ENCODE data around the gene RGS8.

RGS8 gene, protein sequence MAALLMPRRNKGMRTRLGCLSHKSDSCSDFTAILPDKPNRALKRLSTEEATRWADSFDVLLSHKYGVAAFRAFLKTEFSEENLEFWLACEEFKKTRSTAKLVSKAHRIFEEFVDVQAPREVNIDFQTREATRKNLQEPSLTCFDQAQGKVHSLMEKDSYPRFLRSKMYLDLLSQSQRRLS

DNA sequence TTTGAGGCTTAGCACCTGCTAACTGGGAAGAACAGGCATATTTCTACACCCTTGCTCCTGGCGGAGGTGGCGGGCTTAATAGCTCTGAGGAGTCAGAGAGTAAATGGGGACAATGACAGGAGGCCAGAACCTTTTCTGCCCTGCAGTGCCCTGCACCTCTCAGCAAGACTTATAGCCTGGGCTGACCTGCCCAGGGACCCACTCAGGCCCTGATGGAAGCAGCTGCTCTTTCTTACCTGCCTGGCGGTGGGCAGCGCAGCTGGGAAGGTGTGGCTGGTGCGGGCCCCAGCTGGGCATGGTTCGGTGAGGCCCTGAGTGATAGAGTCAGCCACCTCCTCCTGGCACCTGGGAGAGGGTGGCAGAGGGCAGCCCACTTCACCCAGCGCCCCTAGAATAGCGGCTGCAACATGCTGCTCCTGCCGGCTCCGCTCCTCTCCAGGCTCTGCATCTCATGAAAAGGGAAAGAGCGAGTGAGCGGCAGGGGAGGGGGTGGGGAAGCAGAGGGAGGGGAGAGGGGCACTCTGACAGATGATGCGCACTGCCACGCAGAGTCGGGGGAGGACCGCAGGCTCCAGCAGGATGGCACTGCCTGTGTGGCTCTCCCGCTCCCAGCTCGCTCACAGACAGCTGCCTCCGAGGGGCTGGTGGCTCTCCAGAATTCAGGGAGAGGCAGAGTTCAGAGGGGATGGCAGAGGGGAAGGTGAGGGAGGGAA is at the start of gene RGS8:
Gene RGS8 (minus strand): TSS at position 472 of the 713 bp plus-strand sequence. CDS start 14,938 bp downstream, outside the sequence.
- Histone ChIP-seq H3K27me3 (ENCODE audit: control insufficient read depth, insufficient read depth, low read length) (no peaks in the 10 kb centered on the region), H3K4me3 (ENCODE audit: low read length) (no peak within 1 kb of the TSS), H3K4me1 (ENCODE audit: control insufficient read depth, insufficient read depth, low read length) (peaks cover 78% of the 10 kb centered on the region), H3K9ac (ENCODE audit: low read length) (no peak within 1 kb of the TSS), H3K36me3 (ENCODE audit: control insufficient read depth, insufficient read depth, low read length) (no peaks in the 10 kb centered on the region), H3K9me3 (ENCODE audit: control insufficient read depth, low read length) (no peaks in the 10 kb centered on the region)

DNA sequence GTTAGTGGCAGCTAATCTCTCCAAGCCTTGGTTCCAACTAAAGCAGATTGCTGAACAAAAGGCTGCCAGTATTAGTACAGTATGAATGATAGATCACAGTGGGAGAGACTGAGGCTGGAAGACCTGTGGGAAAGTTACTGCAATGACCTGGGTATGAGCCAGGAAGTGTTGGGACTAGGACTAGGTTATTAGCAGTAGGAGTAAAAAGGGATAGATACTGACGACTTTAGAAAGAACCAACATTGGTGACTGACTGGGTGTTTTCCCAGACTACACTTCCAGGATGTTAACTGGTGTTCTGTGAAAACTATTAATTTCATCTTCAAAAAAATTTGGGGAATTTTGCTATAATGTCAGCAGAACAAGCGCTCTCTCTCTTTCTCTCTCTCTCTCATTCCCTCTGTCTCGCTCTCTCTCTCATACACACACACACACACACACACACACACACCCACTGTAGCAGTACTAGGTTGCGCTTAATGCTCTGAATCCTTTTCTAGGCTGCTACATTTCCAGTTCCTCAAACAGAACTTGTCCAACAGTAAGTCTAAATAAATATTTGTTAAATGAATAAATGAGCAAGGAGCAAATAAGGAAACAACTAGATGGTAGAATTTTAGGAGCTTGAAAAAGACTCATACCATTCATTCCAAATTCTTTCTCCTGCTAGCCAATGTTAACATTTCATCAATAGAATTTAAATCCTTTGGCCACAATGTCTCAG is 47.6 kb upstream of the RGS8 start:
- no peaks in the 10 kb centered on the region for H3K9me3 ChIP-seq (ENCODE audit: control insufficient read depth, low read length)
- no peaks in the 10 kb centered on the region for H3K27me3 ChIP-seq (ENCODE audit: control insufficient read depth, insufficient read depth, low read length)
- no peak overlapping the region for H3K4me3 ChIP-seq (ENCODE audit: low read length)
- peaks cover 8% of the 10 kb centered on the region for H3K4me1 ChIP-seq (ENCODE audit: control insufficient read depth, insufficient read depth, low read length)
- no peak overlapping the region for H3K9ac ChIP-seq (ENCODE audit: low read length)
- H3K36me3 ChIP-seq (ENCODE audit: control insufficient read depth, insufficient read depth, low read length) = no peaks in the 10 kb centered on the region

DNA sequence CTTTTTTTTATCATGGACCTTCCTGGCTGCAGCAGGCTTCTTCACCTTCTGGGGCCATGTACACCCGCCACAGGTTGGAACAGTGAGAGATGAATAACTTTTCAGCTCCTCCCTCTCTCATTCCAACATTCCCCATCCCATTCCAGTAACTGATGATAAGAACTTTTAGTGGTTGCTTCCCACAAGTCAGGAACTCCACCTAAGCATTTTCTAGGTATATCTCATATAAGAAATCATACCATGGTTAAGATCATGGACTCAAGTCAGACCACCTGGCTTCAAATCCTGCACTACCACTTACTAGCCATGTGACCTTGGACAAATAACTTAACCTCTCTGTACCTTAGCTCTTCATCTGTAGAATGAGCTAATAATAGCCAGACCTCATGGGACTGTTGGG is 42.5 kb upstream of the RGS8 start:
- Histone ChIP-seq H3K4me3 (ENCODE audit: low read length) (no peak overlapping the region), H3K9ac (ENCODE audit: low read length) (no peak overlapping the region), H3K27me3 (ENCODE audit: control insufficient read depth, insufficient read depth, low read length) (no peaks in the 10 kb centered on the region), H3K36me3 (ENCODE audit: control insufficient read depth, insufficient read depth, low read length) (no peaks in the 10 kb centered on the region), H3K9me3 (ENCODE audit: control insufficient read depth, low read length) (no peaks in the 10 kb centered on the region), H3K4me1 (ENCODE audit: control insufficient read depth, insufficient read depth, low read length) (peaks cover 7% of the 10 kb centered on the region)

DNA sequence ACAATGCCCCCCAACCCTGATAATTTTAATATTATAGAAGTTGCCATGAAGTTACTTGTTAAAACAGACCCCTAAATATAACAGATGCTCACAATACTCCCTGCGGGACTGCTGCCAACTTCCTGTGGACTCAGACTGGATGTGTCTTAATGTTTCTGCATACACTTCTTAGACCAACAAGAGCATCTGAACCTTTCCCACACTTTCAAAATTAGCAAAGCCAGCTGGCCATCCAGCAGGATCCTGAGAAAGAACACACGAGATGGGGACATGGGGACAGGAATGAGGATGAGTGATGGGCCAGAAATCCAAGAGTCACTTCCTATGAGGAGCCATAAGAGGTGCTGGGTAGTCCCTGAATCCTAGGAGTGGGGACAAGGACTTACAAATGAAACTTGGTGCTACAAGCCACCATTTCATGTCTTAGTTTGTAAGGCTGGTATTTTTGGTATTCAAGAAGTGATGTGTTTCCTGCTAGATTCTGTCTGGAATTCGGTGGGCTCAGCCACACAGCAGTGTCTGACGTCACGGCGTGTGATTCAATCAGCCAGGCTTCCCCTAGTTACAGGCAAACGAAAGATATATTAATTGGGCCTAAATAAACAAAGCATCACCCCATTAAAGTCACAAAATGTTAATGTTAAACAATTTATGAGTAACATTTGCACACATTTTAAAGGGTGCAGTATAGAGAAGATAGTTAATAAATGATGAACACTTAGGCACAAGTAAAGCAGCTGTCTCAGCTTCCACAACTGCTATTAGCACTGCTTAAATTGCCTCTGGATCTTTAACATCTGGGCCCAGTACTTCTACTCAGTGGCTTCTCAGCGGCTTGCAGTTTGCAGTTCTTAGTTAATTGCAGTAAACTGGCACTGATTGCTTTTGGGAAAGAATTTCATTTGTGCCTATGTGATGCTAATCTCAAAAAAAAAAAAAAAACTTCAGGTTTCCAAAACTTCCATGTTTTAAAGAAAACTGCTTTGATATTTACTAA is 41.2 kb upstream of the RGS8 start:
- H3K4me3 ChIP-seq (ENCODE audit: low read length) = no peak overlapping the region
- no peaks in the 10 kb centered on the region for H3K27me3 ChIP-seq (ENCODE audit: control insufficient read depth, insufficient read depth, low read length)
- H3K9me3 ChIP-seq (ENCODE audit: control insufficient read depth, low read length) = no peaks in the 10 kb centered on the region
- H3K4me1 ChIP-seq (ENCODE audit: control insufficient read depth, insufficient read depth, low read length) = no peaks in the 10 kb centered on the region
- H3K36me3 ChIP-seq (ENCODE audit: control insufficient read depth, insufficient read depth, low read length) = no peaks in the 10 kb centered on the region
- H3K9ac ChIP-seq (ENCODE audit: low read length) = no peak overlapping the region

DNA sequence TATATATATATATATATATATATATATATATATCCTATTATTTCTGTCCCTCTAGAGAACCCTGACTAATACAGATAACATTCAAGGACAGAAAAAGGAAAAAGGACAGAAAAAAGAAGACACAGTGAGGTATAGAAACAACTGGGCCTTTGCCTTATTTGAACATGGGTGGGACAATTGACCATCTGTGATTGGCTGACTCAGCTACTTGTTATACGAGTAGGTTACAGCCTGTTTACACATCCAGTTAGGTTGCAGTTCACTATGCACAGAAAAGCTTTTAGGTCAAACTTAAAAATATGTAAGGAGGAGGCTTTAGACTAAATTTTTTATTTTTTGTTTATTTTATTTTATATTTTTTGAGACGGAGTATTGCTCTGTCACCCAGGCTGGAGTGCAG is 39.8 kb upstream of the RGS8 start:
- Histone ChIP-seq H3K4me3 (ENCODE audit: low read length) (no peak overlapping the region), H3K27me3 (ENCODE audit: control insufficient read depth, insufficient read depth, low read length) (no peaks in the 10 kb centered on the region), H3K9me3 (ENCODE audit: control insufficient read depth, low read length) (no peaks in the 10 kb centered on the region), H3K4me1 (ENCODE audit: control insufficient read depth, insufficient read depth, low read length) (no peaks in the 10 kb centered on the region), H3K36me3 (ENCODE audit: control insufficient read depth, insufficient read depth, low read length) (no peaks in the 10 kb centered on the region), H3K9ac (ENCODE audit: low read length) (no peak overlapping the region)

DNA sequence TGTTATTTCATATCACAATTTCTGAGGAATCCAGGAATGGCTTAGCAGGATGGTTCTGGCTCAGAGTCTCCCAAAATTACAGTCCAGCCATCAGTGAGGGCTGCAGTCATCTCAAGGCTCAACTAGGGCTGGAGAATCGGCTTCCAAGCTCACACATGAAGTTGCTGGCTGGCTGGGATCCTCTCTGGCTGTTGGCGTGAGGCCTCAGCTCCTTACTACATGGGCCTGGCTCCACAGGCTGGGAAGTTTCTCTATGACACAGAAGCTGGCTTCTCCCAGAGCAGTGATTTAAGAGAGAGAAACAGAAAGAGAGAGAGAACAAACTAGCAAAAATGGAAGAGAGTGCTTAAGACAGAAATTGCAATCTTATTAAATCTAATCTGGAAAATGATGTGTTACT is 38.8 kb upstream of the RGS8 start:
- Histone ChIP-seq H3K9me3 (ENCODE audit: control insufficient read depth, low read length) (no peaks in the 10 kb centered on the region), H3K27me3 (ENCODE audit: control insufficient read depth, insufficient read depth, low read length) (no peaks in the 10 kb centered on the region), H3K4me3 (ENCODE audit: low read length) (no peak overlapping the region), H3K36me3 (ENCODE audit: control insufficient read depth, insufficient read depth, low read length) (no peaks in the 10 kb centered on the region), H3K9ac (ENCODE audit: low read length) (no peak overlapping the region), H3K4me1 (ENCODE audit: control insufficient read depth, insufficient read depth, low read length) (no peaks in the 10 kb centered on the region)

DNA sequence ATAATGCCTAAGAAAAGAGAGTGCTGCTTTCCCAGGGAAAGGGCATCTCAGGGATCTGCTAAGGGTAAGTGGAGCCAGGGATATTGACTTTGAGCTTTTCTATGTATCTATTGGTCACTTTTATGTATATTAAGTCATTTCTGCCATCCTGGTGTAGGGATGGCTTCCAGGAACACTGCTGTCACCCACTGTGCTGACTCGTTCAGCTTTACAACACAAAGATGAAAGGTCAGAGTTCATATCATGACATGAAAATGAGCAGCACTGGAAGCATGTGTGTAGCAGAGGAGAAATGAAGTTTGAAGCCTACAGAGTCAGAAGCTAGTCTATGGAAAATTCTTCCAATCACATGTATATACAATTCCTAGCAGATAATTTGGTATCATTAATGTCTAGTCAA is 37.1 kb upstream of the RGS8 start:
- no peaks in the 10 kb centered on the region for H3K36me3 ChIP-seq (ENCODE audit: control insufficient read depth, insufficient read depth, low read length)
- H3K27me3 ChIP-seq (ENCODE audit: control insufficient read depth, insufficient read depth, low read length) = no peaks in the 10 kb centered on the region
- H3K9me3 ChIP-seq (ENCODE audit: control insufficient read depth, low read length) = no peaks in the 10 kb centered on the region
- H3K4me1 ChIP-seq (ENCODE audit: control insufficient read depth, insufficient read depth, low read length) = no peaks in the 10 kb centered on the region
- no peak overlapping the region for H3K9ac ChIP-seq (ENCODE audit: low read length)
- H3K4me3 ChIP-seq (ENCODE audit: low read length) = no peak overlapping the region

DNA sequence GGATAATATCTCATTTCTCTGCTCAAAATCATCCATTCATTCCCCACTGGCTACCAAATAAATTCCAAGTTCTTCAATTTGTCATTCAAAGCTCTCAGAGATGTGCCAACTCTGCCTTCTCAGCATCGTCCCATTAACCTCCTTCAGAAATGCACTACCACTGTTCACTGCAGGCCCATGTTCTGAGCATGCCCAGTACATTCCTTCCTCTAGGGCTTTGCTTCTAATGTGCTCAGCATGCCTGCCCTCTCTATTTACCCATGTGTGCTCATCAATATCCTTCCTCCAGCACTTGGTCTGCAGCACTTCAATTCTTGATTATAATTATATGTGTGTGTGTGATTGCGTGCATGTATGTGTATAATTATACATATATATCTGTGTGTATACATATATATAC is 36.1 kb upstream of the RGS8 start:
- H3K27me3 ChIP-seq (ENCODE audit: control insufficient read depth, insufficient read depth, low read length) = no peaks in the 10 kb centered on the region

DNA sequence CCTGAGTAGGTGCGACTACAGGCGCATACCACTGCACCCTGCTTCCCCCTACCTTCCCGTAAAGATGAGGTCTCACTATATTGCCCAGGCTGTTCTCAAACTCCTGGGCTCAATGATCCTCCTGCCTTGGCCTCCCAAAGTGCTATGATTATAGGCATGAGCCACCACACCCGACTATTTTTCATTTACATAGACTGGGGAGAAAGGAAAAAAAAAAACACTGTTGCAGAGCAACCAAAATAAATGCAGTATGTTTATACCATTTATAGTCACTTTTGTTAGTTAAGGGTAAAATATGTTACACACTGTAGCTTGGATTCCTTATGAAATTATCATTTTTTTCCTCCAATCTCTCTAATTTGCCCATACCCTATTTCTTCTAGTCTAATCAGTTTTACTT is 35.2 kb upstream of the RGS8 start:
- H3K9ac ChIP-seq (ENCODE audit: low read length) = no peak overlapping the region
- H3K36me3 ChIP-seq (ENCODE audit: control insufficient read depth, insufficient read depth, low read length) = no peaks in the 10 kb centered on the region
- no peak overlapping the region for H3K4me3 ChIP-seq (ENCODE audit: low read length)
- no peaks in the 10 kb centered on the region for H3K27me3 ChIP-seq (ENCODE audit: control insufficient read depth, insufficient read depth, low read length)
- H3K9me3 ChIP-seq (ENCODE audit: control insufficient read depth, low read length) = no peaks in the 10 kb centered on the region
- H3K4me1 ChIP-seq (ENCODE audit: control insufficient read depth, insufficient read depth, low read length) = no peaks in the 10 kb centered on the region

More for the DNA sequence above, 36.1 kb upstream of the RGS8 start:
- H3K9me3 ChIP-seq (ENCODE audit: control insufficient read depth, low read length) = no peaks in the 10 kb centered on the region
- H3K9ac ChIP-seq (ENCODE audit: low read length) = no peak overlapping the region
- no peak overlapping the region for H3K4me3 ChIP-seq (ENCODE audit: low read length)
- H3K4me1 ChIP-seq (ENCODE audit: control insufficient read depth, insufficient read depth, low read length) = no peaks in the 10 kb centered on the region
- no peaks in the 10 kb centered on the region for H3K36me3 ChIP-seq (ENCODE audit: control insufficient read depth, insufficient read depth, low read length)

DNA sequence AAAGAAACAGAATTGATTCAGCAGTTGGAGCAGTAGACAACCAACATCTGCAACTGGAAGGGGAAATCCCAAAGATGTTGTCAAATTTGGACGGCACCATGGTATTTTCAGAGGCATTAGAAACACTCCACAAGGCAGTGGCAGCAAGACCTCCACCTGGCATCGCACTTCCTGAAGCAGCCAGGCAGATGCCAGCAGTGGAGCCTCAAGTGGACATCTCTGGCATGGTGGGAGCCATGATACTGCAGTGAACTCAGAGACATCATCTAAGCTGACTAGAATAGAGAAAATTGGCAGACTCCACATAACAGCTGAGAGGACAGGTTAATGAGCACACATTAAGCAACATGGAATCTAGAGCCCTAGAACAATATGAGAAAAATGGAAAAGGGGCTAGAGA is 33.9 kb upstream of the RGS8 start:
- no peaks in the 10 kb centered on the region for H3K4me1 ChIP-seq (ENCODE audit: control insufficient read depth, insufficient read depth, low read length)
- H3K4me3 ChIP-seq (ENCODE audit: low read length) = no peak overlapping the region
- H3K9me3 ChIP-seq (ENCODE audit: control insufficient read depth, low read length) = no peaks in the 10 kb centered on the region
- no peak overlapping the region for H3K9ac ChIP-seq (ENCODE audit: low read length)
- H3K36me3 ChIP-seq (ENCODE audit: control insufficient read depth, insufficient read depth, low read length) = no peaks in the 10 kb centered on the region
- H3K27me3 ChIP-seq (ENCODE audit: control insufficient read depth, insufficient read depth, low read length) = no peaks in the 10 kb centered on the region

DNA sequence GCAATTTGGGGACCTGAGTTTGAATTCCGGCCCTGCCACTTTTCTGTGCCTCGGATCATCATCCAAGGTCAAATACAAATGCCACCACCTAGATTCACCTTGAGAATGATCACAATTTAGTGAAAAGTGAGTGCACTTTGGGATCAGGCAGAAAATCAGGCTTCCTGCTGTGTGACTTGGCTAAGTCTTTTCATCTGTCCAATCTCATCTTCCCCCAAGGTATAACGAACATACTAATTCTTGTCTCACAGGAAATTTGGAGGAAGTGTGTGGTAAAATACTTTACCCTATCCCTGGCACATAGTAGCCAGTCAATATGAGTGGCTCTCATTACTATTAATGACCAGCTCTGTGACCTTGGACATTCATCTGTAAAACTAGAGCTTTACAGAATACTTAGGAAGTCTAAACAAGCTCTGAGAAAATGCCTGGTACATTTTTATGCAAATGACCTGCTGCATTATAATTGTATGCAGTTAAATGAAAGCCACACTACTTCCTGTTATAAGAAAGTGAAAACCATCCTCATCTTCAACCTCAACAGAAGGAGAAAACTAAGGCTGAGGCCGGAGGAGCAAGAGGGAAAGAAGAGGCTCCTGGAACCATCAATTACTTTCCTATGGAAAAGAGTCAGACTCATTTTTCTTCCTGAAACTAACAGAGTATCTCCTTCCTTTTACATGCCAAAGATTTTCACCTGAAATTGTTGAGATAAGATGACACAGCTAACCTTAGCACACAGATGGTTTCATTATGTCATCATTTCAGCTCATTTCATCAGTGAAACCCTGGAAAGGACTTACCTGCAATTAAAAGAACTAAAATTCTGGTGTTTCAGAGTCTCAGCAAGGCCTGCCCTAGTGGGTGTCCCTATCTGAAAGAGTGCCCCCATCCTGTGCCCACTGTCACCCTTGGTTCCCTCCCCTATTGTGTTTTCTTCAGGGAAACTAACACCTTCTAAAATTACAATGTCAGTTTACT is 32.6 kb upstream of the RGS8 start:
- no peaks in the 10 kb centered on the region for H3K9me3 ChIP-seq (ENCODE audit: control insufficient read depth, low read length)
- H3K4me1 ChIP-seq (ENCODE audit: control insufficient read depth, insufficient read depth, low read length) = no peaks in the 10 kb centered on the region
- H3K9ac ChIP-seq (ENCODE audit: low read length) = no peak overlapping the region
- no peak overlapping the region for H3K4me3 ChIP-seq (ENCODE audit: low read length)
- H3K27me3 ChIP-seq (ENCODE audit: control insufficient read depth, insufficient read depth, low read length) = no peaks in the 10 kb centered on the region
- H3K36me3 ChIP-seq (ENCODE audit: control insufficient read depth, insufficient read depth, low read length) = no peaks in the 10 kb centered on the region

Measured in mucosa of stomach (tissue), 1 donor.